ENCODE results near the gene ADAR.

- TF ChIP-seq CTCF (conservative IDR thresholded peaks at IDR 0.05; ENCODE audit: low read depth, low read length) (no peak), EZH2phosphoT487 (IDR thresholded peaks at IDR 0.05; ENCODE audit: borderline replicate concordance, low read length) (no peak)
Measured at GRCh38 chr1:154572468-154573167, 35.4 kb downstream of the ADAR start.

Data from PC-3 (cell line).